H4 (cell line): Measurements from ENCODE around the gene TPMT. TPM values are rescaled to one million over a fixed set of nuclear protein-coding genes. Genes with fewer than 3 reads are reported as not detected.

Experiments
- total RNA-seq: library from RNA; depleted of rRNA; stranded (reverse); fragments of >200 nt; shearing (Covaris generic); gene quantifications from 2 replicates; pipeline ENCODE4 v1.2.3, GENCODE V29; 2014; rRNA removed

The TPMT gene
- total RNA-seq, 1 experiment from 2014 or later: 16.6 TPM

Other genes with a start within 250 kb of the TPMT start
- gene KIF13A, start 167.4 kb downstream of the TPMT start, total RNA-seq: 11.4 and 12.7 TPM in 2 replicates
- 0.04 and 0.29 TPM in 2 replicates for gene NHLRC1, start 32.4 kb downstream of the TPMT start, total RNA-seq
- gene KDM1B, start 345 bp upstream of the TPMT start, total RNA-seq: 6.0 and 6.6 TPM in 2 replicates
- gene DEK, start 109.5 kb upstream of the TPMT start, total RNA-seq: 123 and 141 TPM in 2 replicates
- gene RNF144B, start 232.3 kb upstream of the TPMT start, total RNA-seq: 0.27 and 0.31 TPM in 2 replicates